Osteoblast (primary cell): Measurements from ENCODE around the gene LLGL2. TPM values are rescaled to one million over a fixed set of nuclear protein-coding genes. Genes with fewer than 3 reads are reported as not detected.
A peak's percentile ranks its signal among the peaks of the same experiment; 100 is the strongest.

Experiments used
- DNase-seq: peaks from one replicate; pipeline ENCODE4 v3.0.0; 2011; ENCODE audit warnings: low spot score, mixed read lengths; ENCODE audit not compliant: insufficient read length; ENCODE audit errors: missing footprints
- H2AFZ ChIP-seq: 2 replicates; pipeline ENCODE4 v1.6.0; 2011; ENCODE audit warnings: mild to moderate bottlenecking, low read length
- H3K27ac ChIP-seq: 2 replicates; pipeline ENCODE4 v1.5.1; 2011; ENCODE audit warnings: mild to moderate bottlenecking, low read depth, low read length, moderate library complexity
- H3K27me3 ChIP-seq: 2 replicates; pipeline ENCODE4 v1.6.0; 2012; ENCODE audit warnings: mild to moderate bottlenecking, control low read depth, inconsistent platforms, low read length, moderate library complexity; ENCODE audit not compliant: insufficient read depth
- H3K36me3 ChIP-seq: 2 replicates; pipeline ENCODE4 v1.5.1; 2011; ENCODE audit warnings: mild to moderate bottlenecking, low read length, control low read depth, moderate library complexity; ENCODE audit not compliant: insufficient read depth
- H3K4me1 ChIP-seq: 2 replicates; pipeline ENCODE4 v1.5.1; 2011; ENCODE audit warnings: mild to moderate bottlenecking, low read length, control low read depth, moderate library complexity; ENCODE audit not compliant: insufficient read depth
- H3K4me2 ChIP-seq: 2 replicates; pipeline ENCODE4 v1.6.0; 2011; ENCODE audit warnings: mild to moderate bottlenecking, low read length; ENCODE audit not compliant: insufficient read depth
- H3K4me3 ChIP-seq: fragments of 200-600 bp; sonication (generic); 3 replicates; pipeline ENCODE4 v1.5.1; 2012; ENCODE audit warnings: mild to moderate bottlenecking, low read length, inconsistent platforms; ENCODE audit not compliant: insufficient read depth
- H3K79me2 ChIP-seq: 2 replicates; pipeline ENCODE4 v1.6.0; 2012; ENCODE audit warnings: mild to moderate bottlenecking, low read length, control low read depth, inconsistent platforms; ENCODE audit not compliant: insufficient read depth
- H3K9me3 ChIP-seq: 2 replicates; pipeline ENCODE4 v1.5.1; 2011; ENCODE audit warnings: low read depth, low read length, control low read depth
- H4K20me1 ChIP-seq: 2 replicates; pipeline ENCODE4 v1.6.0; 2012; ENCODE audit warnings: mild to moderate bottlenecking, low read length, control low read depth; ENCODE audit not compliant: insufficient read depth
- CTCF ChIP-seq: IDR thresholded peaks from 2 replicates; pipeline ENCODE4 v1.5.1; 2011; ENCODE audit warnings: mild to moderate bottlenecking, low read depth, low read length, moderate library complexity; ENCODE audit errors: extremely low read depth
- total RNA-seq: library from RNA; depleted of rRNA; stranded (reverse); fragments of >200 nt; gene quantifications from 2 replicates; pipeline ENCODE4 v1.2.3, GENCODE V29; 2012

Gene LLGL2
- total RNA-seq, 1 donor = 0.36 TPM

DNA sequence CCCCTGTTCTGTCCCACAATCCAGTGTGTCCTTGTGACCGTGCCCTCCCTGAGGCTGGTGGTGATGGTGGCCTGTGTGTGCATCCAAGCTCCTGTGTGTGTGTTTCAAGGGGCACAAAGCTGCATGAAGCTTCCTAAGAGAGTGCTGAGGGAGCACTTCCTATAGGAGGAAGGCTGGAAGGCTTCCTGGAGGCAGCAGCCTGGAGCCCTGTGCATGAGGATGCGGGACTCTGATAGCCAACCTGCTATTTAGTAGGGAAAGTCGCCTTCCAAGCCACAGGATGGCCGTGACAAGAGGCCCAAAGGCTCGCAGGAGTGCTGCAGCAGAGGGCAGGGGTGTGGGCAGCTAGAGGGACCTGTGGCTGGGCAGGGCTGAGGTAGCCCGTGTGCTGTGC lies 70.4 kb downstream of the LLGL2 start:
- Histone ChIP-seq H3K27me3 (peaks cover 18% of the 10 kb centered on the region), H3K36me3 (no peaks in the 10 kb centered on the region), H3K27ac (no peak overlapping the region), H3K4me3 (no peak overlapping the region), H3K9me3 (no peaks in the 10 kb centered on the region), H2AFZ (no peak overlapping the region), H3K79me2 (no peaks in the 10 kb centered on the region), H3K4me2 (no peak overlapping the region), H3K4me1 (no peaks in the 10 kb centered on the region), H4K20me1 (no peaks in the 10 kb centered on the region)
- no peak for TF ChIP-seq CTCF
- no peak for DNase-seq

- no peaks in the 10 kb centered on the region for H3K4me1 ChIP-seq
- no peaks in the 10 kb centered on the region for H4K20me1 ChIP-seq
- H3K4me2 ChIP-seq = no peak overlapping the region
- no peak overlapping the region for H3K27ac ChIP-seq
- no peak for DNase-seq
- no peak overlapping the region for H3K4me3 ChIP-seq
- TF ChIP-seq CTCF = no peak
- peaks cover 16% of the 10 kb centered on the region for H3K27me3 ChIP-seq
- no peaks in the 10 kb centered on the region for H3K36me3 ChIP-seq
- H2AFZ ChIP-seq = no peak overlapping the region
- H3K9me3 ChIP-seq = no peaks in the 10 kb centered on the region
- H3K79me2 ChIP-seq = no peaks in the 10 kb centered on the region
These were observed 71.0 kb downstream of the LLGL2 start for GRCh38 chr17:75596320-75597087.

DNA sequence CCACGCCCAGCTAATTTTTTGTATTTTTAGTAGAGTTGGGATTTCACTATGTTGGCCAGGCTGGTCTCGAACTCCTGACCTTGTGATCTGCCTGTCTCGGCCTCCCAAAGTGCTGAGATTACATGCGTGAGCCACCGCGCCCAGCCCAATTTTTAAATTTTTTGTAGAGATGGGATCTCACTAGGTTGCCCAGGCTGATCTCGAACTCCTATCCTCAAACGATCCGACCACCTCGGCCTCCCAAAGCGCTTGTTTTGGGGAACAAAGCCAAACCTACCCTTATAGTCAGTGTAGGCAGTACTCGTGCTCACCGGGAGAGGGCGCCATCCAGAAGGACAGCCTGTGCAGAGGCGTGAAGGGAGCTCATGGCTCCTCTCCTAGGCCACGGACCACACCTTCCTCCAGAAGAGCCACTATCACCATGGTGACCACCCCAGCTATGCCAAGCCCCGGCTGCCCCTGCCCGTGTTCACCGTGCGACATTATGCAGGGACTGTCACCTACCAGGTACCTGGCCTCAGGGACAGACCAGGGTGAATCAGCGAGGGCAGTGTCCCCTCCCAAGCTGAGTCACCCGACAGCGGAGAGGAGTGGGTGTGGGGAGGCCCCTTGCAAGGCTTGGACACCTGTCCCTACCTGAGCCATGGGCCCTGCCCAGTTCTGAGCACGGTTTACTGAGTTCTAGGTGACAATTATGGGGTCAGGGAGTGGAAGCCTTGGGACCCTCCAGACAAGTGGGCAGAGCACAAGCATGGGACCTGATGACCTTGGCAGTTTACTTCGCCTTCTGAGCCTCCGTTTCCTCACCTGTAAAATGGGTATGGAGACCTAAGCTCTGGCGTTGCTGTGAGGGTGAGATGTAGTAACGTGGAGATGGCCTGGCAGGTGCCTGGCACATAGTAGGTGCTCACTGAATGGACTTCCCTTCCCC lies 75.8 kb downstream of the LLGL2 start:
- Histone ChIP-seq H3K27ac (no peak overlapping the region), H4K20me1 (no peaks in the 10 kb centered on the region), H2AFZ (no peak overlapping the region), H3K79me2 (no peaks in the 10 kb centered on the region), H3K4me3 (no peak overlapping the region), H3K9me3 (no peaks in the 10 kb centered on the region), H3K27me3 (peaks cover 2% of the 10 kb centered on the region), H3K4me2 (no peak overlapping the region), H3K4me1 (no peaks in the 10 kb centered on the region), H3K36me3 (no peaks in the 10 kb centered on the region)
- no peak for DNase-seq
- peak; percentile 75 for TF ChIP-seq CTCF

- Histone ChIP-seq H3K4me1 (no peaks in the 10 kb centered on the region), H3K9me3 (no peaks in the 10 kb centered on the region), H3K36me3 (no peaks in the 10 kb centered on the region), H3K4me3 (no peak overlapping the region), H3K79me2 (no peaks in the 10 kb centered on the region), H2AFZ (no peak overlapping the region), H3K27me3 (no peaks in the 10 kb centered on the region), H3K27ac (no peak overlapping the region), H4K20me1 (no peaks in the 10 kb centered on the region), H3K4me2 (no peak overlapping the region)
- DNase-seq = no peak
- no peak for TF ChIP-seq CTCF
These were observed 77.1 kb downstream of the LLGL2 start for GRCh38 chr17:75602644-75603043.
